HG02943 (cell line): ENCODE results near the gene SNX15.
"Not testable (repeated sequence)": the region's sequence is repeated elsewhere in the genome, so short reads cannot be mapped to it uniquely, and the experiment has no call there.

ENCODE experiments used
- ATAC-seq: cut with Tn5 transposase; IDR thresholded peaks from one replicate; pipeline ENCODE4 v1.9.1; 2021; ENCODE audit warnings: mild to moderate bottlenecking, low read depth, moderate library complexity; ENCODE audit not compliant: unreplicated experiment

The SNX15 gene

GRCh38 chr11:65027213-65028067 lies at the start of gene SNX15:
SNX15 (plus strand) TSS chr11:65027439; CDS start chr11:65027538, 99 bp downstream.
- ATAC-seq = peak; percentile 84

GRCh38 chr11:64983339-64983738 lies 43.9 kb upstream of the SNX15 start:
- ATAC-seq = not testable (repeated sequence)

GRCh38 chr11:64987998-64988854 lies 39.0 kb upstream of the SNX15 start:
- no peak for ATAC-seq

- ATAC-seq = no peak
Observed at GRCh38 chr11:64989416-64989815, 37.8 kb upstream of the SNX15 start.

- ATAC-seq = no peak
Observed at GRCh38 chr11:64990222-64990923, 36.9 kb upstream of the SNX15 start.

GRCh38 chr11:64994318-64994717 lies 32.9 kb upstream of the SNX15 start:
- ATAC-seq = no peak

GRCh38 chr11:64996327-64996709 lies 30.9 kb upstream of the SNX15 start:
- ATAC-seq = no peak

GRCh38 chr11:64996710-64997380 lies 30.4 kb upstream of the SNX15 start, which contains the start of gene BATF2:
BATF2 (minus strand) TSS chr11:64996971; CDS start chr11:64996914, 57 bp downstream.
- ATAC-seq = no peak

GRCh38 chr11:64998141-64998540 lies 29.1 kb upstream of the SNX15 start:
- no peak for ATAC-seq

GRCh38 chr11:64998690-64999431 lies 28.4 kb upstream of the SNX15 start:
- no peak for ATAC-seq

- no peak for ATAC-seq
Observed at GRCh38 chr11:64999478-64999877, 27.8 kb upstream of the SNX15 start.

- no peak for ATAC-seq
Observed at GRCh38 chr11:65002706-65003105, 24.5 kb upstream of the SNX15 start.

- no peak for ATAC-seq
Observed at GRCh38 chr11:65003282-65003681, 24.0 kb upstream of the SNX15 start.

GRCh38 chr11:65003968-65004367 lies 23.3 kb upstream of the SNX15 start:
- ATAC-seq = not testable (repeated sequence)

- no peak for ATAC-seq
Observed at GRCh38 chr11:65008016-65008415, 19.2 kb upstream of the SNX15 start.

GRCh38 chr11:65008873-65009272 lies 18.4 kb upstream of the SNX15 start:
- no peak for ATAC-seq

- peak; percentile 62 for ATAC-seq
Observed at GRCh38 chr11:65013130-65013887, 13.9 kb upstream of the SNX15 start.

GRCh38 chr11:65013888-65014725 lies 13.1 kb upstream of the SNX15 start, which contains the start of gene ARL2:
ARL2 (plus strand) TSS chr11:65014160; CDS start chr11:65014208, 48 bp downstream.
- ATAC-seq = peak; percentile 81
